Nephron (organoid): ENCODE data around the gene FEV.

Experiments
- H3K27ac Mint-ChIP-seq, 3 experiments: 2 replicates each; pipeline ENCODE4 v1.8.0; 2020; ENCODE audit warnings: mixed read lengths in 3 of 3, mild to moderate bottlenecking in 2 of 3, moderate library complexity in 1 of 3
- H3K27me3 Mint-ChIP-seq: 2 replicates; pipeline ENCODE4 v1.8.0; 2021; ENCODE audit warnings: low read depth, mild to moderate bottlenecking, moderate library complexity, mixed read lengths
- H3K36me3 Mint-ChIP-seq: 2 replicates; pipeline ENCODE4 v1.8.0; 2020; ENCODE audit warnings: low read depth, mixed read lengths
- H3K4me1 Mint-ChIP-seq: 2 replicates; pipeline ENCODE4 v1.8.0; 2020; ENCODE audit warnings: mixed read lengths
- H3K4me3 Mint-ChIP-seq, 3 experiments: 2 replicates each; pipeline ENCODE4 v1.8.0; 2020; ENCODE audit warnings: mild to moderate bottlenecking in 3 of 3, mixed read lengths in 3 of 3, moderate library complexity in 2 of 3
- H3K9me3 Mint-ChIP-seq: 2 replicates; pipeline ENCODE4 v1.8.0; 2020; ENCODE audit warnings: mixed read lengths
- CTCF ChIP-seq, 3 experiments: fragments of 200-600 bp; sonication (generic); IDR thresholded peaks; one replicate each; pipeline ENCODE4 v1.5.0; 2021; ENCODE audit warnings: antibody characterized with exemption in 3 of 3; ENCODE audit not compliant: unreplicated experiment in 3 of 3

FEV gene

GRCh38 chr2:219001577-219002394 is 16.8 kb upstream of the FEV start:
- no peak for TF ChIP-seq CTCF (IDR thresholded peaks at IDR 0.05; ENCODE audit: unreplicated experiment in 3 of 3)
- H3K4me1 Mint-ChIP-seq: peaks cover 11% of the 10 kb centered on the region
- H3K4me3 Mint-ChIP-seq: no peak overlapping the region

GRCh38 chr2:219001100-219001576 is 16.2 kb upstream of the FEV start:
- Mint-ChIP-seq H3K4me3 (no peak overlapping the region), H3K27ac (no peak overlapping the region), H3K27me3 (peaks cover 97% of the 10 kb centered on the region), H3K9me3 (no peaks in the 10 kb centered on the region), H3K36me3 (no peaks in the 10 kb centered on the region), H3K4me1 (peaks cover 11% of the 10 kb centered on the region)
- TF ChIP-seq CTCF (IDR thresholded peaks at IDR 0.05; ENCODE audit: unreplicated experiment in 3 of 3): no peak

More at GRCh38 chr2:219001577-219002394, 16.8 kb upstream of the FEV start:
- no peak overlapping the region for H3K27ac Mint-ChIP-seq
- no peaks in the 10 kb centered on the region for H3K9me3 Mint-ChIP-seq
- H3K27me3 Mint-ChIP-seq: peaks cover 97% of the 10 kb centered on the region
- H3K36me3 Mint-ChIP-seq: no peaks in the 10 kb centered on the region

GRCh38 chr2:219000569-219000960 is 15.6 kb upstream of the FEV start:
- no peak overlapping the region for H3K27ac Mint-ChIP-seq
- no peak for TF ChIP-seq CTCF (IDR thresholded peaks at IDR 0.05; ENCODE audit: unreplicated experiment in 3 of 3)
- H3K27me3 Mint-ChIP-seq: peaks cover 97% of the 10 kb centered on the region
- peaks cover 11% of the 10 kb centered on the region for H3K4me1 Mint-ChIP-seq
- no peaks in the 10 kb centered on the region for H3K36me3 Mint-ChIP-seq
- H3K9me3 Mint-ChIP-seq: no peaks in the 10 kb centered on the region
- H3K4me3 Mint-ChIP-seq: no peak overlapping the region

- peaks cover 11% of the 10 kb centered on the region for H3K4me1 Mint-ChIP-seq
- no peak overlapping the region for H3K4me3 Mint-ChIP-seq
- no peak for TF ChIP-seq CTCF (IDR thresholded peaks at IDR 0.05; ENCODE audit: unreplicated experiment in 3 of 3)
- H3K27me3 Mint-ChIP-seq: peaks cover 97% of the 10 kb centered on the region
- no peaks in the 10 kb centered on the region for H3K36me3 Mint-ChIP-seq
- H3K9me3 Mint-ChIP-seq: no peaks in the 10 kb centered on the region
- no peak overlapping the region for H3K27ac Mint-ChIP-seq
These were observed 15.0 kb upstream of the FEV start for GRCh38 chr2:218999881-219000568.

GRCh38 chr2:218999021-218999880 is 14.3 kb upstream of the FEV start:
- Mint-ChIP-seq H3K27ac (no peak overlapping the region), H3K4me3 (no peak overlapping the region), H3K36me3 (no peaks in the 10 kb centered on the region), H3K4me1 (peaks cover 11% of the 10 kb centered on the region), H3K27me3 (peaks cover 97% of the 10 kb centered on the region), H3K9me3 (no peaks in the 10 kb centered on the region)
- TF ChIP-seq CTCF (IDR thresholded peaks at IDR 0.05; ENCODE audit: unreplicated experiment in 3 of 3): no peak
